Pancreas (tissue), 10 donors: ENCODE results near the gene ERBB4. TPM values are rescaled to one million over a fixed set of nuclear protein-coding genes. Genes with fewer than 3 reads are reported as not detected.

Experiments used
- ATAC-seq, 4 donors: fragments of 200-7000 bp; cut with Tn5 transposase; one replicate each; pipeline versions ENCODE4 v1.8.0 to v1.9.1; 2020; ENCODE audit warnings: mild to moderate bottlenecking in 4 of 4, moderate library complexity in 4 of 4
- DNase-seq, 6 donors: peaks; one replicate each; pipeline ENCODE4 v3.0.0-alpha.2; 2020
- FAIRE-seq: peaks from 2 replicates; lab custom pipeline; 2012; peaks lifted over from hg19 to GRCh38; lab: Jason Lieb, UNC
- H3K27ac ChIP-seq, 4 donors: fragments of 200-600 bp; sonication (generic); 1 replicate in 3 of 4; 2 replicates in 1 of 4; pipeline versions ENCODE4 v1.5.0 to v1.8.0; 2020
- H3K27me3 ChIP-seq, 4 donors: fragments of 200-600 bp; one replicate each; pipeline ENCODE4 v1.8.0; 2021
- H3K36me3 ChIP-seq, 3 donors: fragments of 200-600 bp; sonication (generic) in 1 of 3; one replicate each; pipeline versions ENCODE4 v1.5.0 to v1.8.0; 2020 to 2021
- H3K4me1 ChIP-seq, 3 donors: fragments of 200-600 bp; one replicate each; pipeline ENCODE4 v1.8.0; 2021
- H3K4me3 ChIP-seq, 4 donors: fragments of 200-600 bp; sonication (generic) in 2 of 4; one replicate each; pipeline versions ENCODE4 v1.5.0 to v1.8.0; 2020 to 2021
- H3K9me3 ChIP-seq, 4 donors: fragments of 200-600 bp; one replicate each; pipeline ENCODE4 v1.8.0; 2021
- WGBS, 2 donors: extraction: QIAGEN DNeasy Blood & Tissue Kit; methylation state at CpG; one replicate each; pipeline ENCODE4 v1.1.7; 2013; 5-methylcytosine and 5-hydroxymethylcytosine counted together
- intact Hi-C, 3 donors: fragments of 100-400 bp; cut with DNase I; formaldehyde crosslinking; loops; one replicate each; pipeline versions ENCODE4 v1.11.1 to v1.14.2; 2022
- polyA plus RNA-seq, 2 donors: library from polyadenylated mRNA; stranded (reverse); fragments of 200-250 nt; gene quantifications; one replicate each; pipeline ENCODE4 v1.2.3, GENCODE V29; 2013
- total RNA-seq, 6 donors: library from RNA; stranded (reverse); fragmentation: NEBNext Ultra II Directional in 4 of 6; extraction: Animal tissue kit (Norgen Biotek cat#: 25700) in 4 of 6; gene quantifications; one replicate each; pipeline versions ENCODE4 v1.2.1 to v1.2.4, GENCODE V29; 2021 to 2023
- TF ChIP-seq, protein P1 (sequence below), 4 donors: fragments of 200-600 bp; sonication (generic) in 3 of 4; IDR thresholded peaks; one replicate each; pipeline versions ENCODE4 v1.5.0 to v1.8.0; 2021; ENCODE audit warnings: antibody characterized with exemption in 4 of 4
- donor health status: healthy with polysubstance abuse.
- donor health status: DM: no; HTN: no; CAD: no; lungs with moderate emphysema.
- donor health status: DM: no; HTN: no; CAD: no.
- donor health status: control.
- donor health status: control.
- donor health status: Bipolar disorder and iron deficiency.
- donor health status: DM: yes; HTN: yes; CAD: no.
- donor health status: DM: no; HTN: no; CAD: no.
- donor health status: DM: no; HTN: no; CAD: no.
- donor health status: DM: yes; HTN: yes; CAD: no.

Gene ERBB4
- total and polyA plus RNA-seq, 8 donors, result 0.30 to 5.0 (median 3.3) TPM

- H3K27me3 ChIP-seq, result no peaks in the 10 kb centered on the region
- intact Hi-C loops, result no loop called here
- ATAC-seq, result no peak
- no peaks in the 10 kb centered on the region for H3K36me3 ChIP-seq
- 69 to 79% methylated on average over 3 of the region's 3 CpGs for WGBS, 2 donors
- TF ChIP-seq, protein P1, sequence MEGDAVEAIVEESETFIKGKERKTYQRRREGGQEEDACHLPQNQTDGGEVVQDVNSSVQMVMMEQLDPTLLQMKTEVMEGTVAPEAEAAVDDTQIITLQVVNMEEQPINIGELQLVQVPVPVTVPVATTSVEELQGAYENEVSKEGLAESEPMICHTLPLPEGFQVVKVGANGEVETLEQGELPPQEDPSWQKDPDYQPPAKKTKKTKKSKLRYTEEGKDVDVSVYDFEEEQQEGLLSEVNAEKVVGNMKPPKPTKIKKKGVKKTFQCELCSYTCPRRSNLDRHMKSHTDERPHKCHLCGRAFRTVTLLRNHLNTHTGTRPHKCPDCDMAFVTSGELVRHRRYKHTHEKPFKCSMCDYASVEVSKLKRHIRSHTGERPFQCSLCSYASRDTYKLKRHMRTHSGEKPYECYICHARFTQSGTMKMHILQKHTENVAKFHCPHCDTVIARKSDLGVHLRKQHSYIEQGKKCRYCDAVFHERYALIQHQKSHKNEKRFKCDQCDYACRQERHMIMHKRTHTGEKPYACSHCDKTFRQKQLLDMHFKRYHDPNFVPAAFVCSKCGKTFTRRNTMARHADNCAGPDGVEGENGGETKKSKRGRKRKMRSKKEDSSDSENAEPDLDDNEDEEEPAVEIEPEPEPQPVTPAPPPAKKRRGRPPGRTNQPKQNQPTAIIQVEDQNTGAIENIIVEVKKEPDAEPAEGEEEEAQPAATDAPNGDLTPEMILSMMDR (IDR thresholded peaks at IDR 0.05), result no peak
- no peaks in the 10 kb centered on the region for H3K4me1 ChIP-seq
- no peak overlapping the region for H3K27ac ChIP-seq
- no peak for DNase-seq
- FAIRE-seq, result no peak
- H3K4me3 ChIP-seq, result no peak overlapping the region
- H3K9me3 ChIP-seq, result no peaks in the 10 kb centered on the region
Observed at GRCh38 chr2:211479536-211480150, 1059.0 kb downstream of the ERBB4 start.

GRCh38 chr2:211477537-211478275, 1060.9 kb downstream of the ERBB4 start:
- no peak for DNase-seq
- FAIRE-seq, result no peak
- H3K36me3 ChIP-seq, result no peaks in the 10 kb centered on the region
- TF ChIP-seq, protein P1 (IDR thresholded peaks at IDR 0.05), result no peak
- 67 to 80% methylated on average over 2 of the region's 2 CpGs for WGBS, 2 donors
- no peak overlapping the region for H3K27ac ChIP-seq
- no peak overlapping the region for H3K4me3 ChIP-seq
- no peaks in the 10 kb centered on the region for H3K4me1 ChIP-seq
- intact Hi-C loops, result no loop called here
- no peaks in the 10 kb centered on the region for H3K9me3 ChIP-seq
- ATAC-seq, result no peak
- no peaks in the 10 kb centered on the region for H3K27me3 ChIP-seq

DNA sequence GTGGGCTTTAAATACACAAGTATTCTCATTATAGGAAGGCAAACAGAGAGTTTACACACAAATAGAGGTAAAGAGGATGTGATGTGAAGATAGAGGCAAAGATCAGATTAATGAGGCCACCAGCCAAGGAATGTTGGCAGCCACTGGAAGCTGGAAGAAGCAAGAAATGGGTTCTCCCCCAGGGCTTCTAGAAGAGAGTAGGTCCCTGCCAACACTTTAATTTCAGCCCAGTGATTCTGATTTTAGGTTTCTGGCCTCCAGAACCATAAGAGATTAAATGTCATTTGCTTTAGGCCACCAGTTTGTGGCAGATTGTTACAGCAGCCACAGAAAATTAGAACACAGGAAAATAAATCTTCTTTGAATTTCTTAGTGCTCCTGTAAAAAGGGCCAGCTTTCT, 1065.5 kb downstream of the ERBB4 start:
- intact Hi-C loops, result no loop called here
- DNase-seq (no peak), FAIRE-seq (no peak), ATAC-seq (no peak)
- Histone ChIP-seq H3K36me3 (no peaks in the 10 kb centered on the region), H3K9me3 (no peaks in the 10 kb centered on the region), H3K4me1 (no peaks in the 10 kb centered on the region), H3K27ac (no peak overlapping the region), H3K27me3 (no peaks in the 10 kb centered on the region), H3K4me3 (no peak overlapping the region)
- TF ChIP-seq, protein P1 (IDR thresholded peaks at IDR 0.05), result no peak

DNA sequence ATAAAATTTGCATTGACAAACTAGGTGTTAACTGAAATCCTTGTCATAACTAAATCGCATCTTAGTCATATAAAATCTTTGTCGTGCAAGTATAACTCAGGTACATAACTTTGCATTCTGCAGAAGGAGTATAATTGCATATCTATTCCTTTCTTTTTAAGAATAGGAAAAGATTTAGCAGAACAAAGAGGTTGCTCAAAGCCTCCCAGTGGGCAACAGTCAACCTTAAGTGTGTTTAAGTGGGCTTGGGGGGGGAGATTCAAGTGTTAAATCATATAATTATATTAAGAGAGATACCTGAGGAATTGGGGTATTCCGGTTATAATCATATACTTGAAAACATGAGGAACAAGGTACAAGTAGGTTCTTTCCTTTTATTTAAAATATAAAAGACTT, 1068.9 kb downstream of the ERBB4 start:
- FAIRE-seq, result no peak
- Histone ChIP-seq H3K27ac (no peak overlapping the region), H3K4me1 (no peaks in the 10 kb centered on the region), H3K4me3 (no peak overlapping the region), H3K9me3 (no peaks in the 10 kb centered on the region), H3K36me3 (no peaks in the 10 kb centered on the region), H3K27me3 (no peaks in the 10 kb centered on the region)
- intact Hi-C loops, result no loop called here
- no peak for ATAC-seq
- DNase-seq, result no peak
- WGBS, 2 donors, result 83 to 88% methylated on average over 3 of the region's 3 CpGs
- TF ChIP-seq, protein P1 (IDR thresholded peaks at IDR 0.05), result no peak
